NCI-H2081 (cell line): ENCODE data around the gene LRRIQ1.
A peak's percentile ranks its signal among the peaks of the same experiment; 100 is the strongest.

Source experiments
- DNase-seq, 2 experiments: peaks; one replicate each; lab custom pipeline; 2025; lab: John Stamatoyannopoulos, UW

LRRIQ1 gene

GRCh38 chr12:85060916-85061315 is 24.8 kb downstream of the LRRIQ1 start:
- DNase-seq: no peak

GRCh38 chr12:85065837-85066482 is 29.8 kb downstream of the LRRIQ1 start:
- no peak for DNase-seq

GRCh38 chr12:85072826-85073225 is 36.7 kb downstream of the LRRIQ1 start:
- no peak for DNase-seq

- peak; percentile 43 to 61 for DNase-seq
Observed at GRCh38 chr12:85076688-85077430, 40.7 kb downstream of the LRRIQ1 start.

GRCh38 chr12:85085066-85085465 is 48.9 kb downstream of the LRRIQ1 start:
- no peak for DNase-seq

GRCh38 chr12:85089792-85090191 is 53.6 kb downstream of the LRRIQ1 start:
- no peak for DNase-seq

GRCh38 chr12:85092814-85093370 is 56.7 kb downstream of the LRRIQ1 start:
- no peak for DNase-seq

GRCh38 chr12:85095501-85095900 is 59.4 kb downstream of the LRRIQ1 start:
- DNase-seq: no peak

- no peak for DNase-seq
Observed at GRCh38 chr12:85130646-85131045, 94.5 kb downstream of the LRRIQ1 start.

GRCh38 chr12:85138833-85139232 is 102.7 kb downstream of the LRRIQ1 start:
- no peak for DNase-seq

- no peak for DNase-seq
Observed at GRCh38 chr12:85147331-85147730, 111.2 kb downstream of the LRRIQ1 start.

- DNase-seq: no peak
Observed at GRCh38 chr12:85152311-85152729, 116.2 kb downstream of the LRRIQ1 start.

- DNase-seq: peak; percentile 29 to 43
Observed at GRCh38 chr12:85155791-85156190, 119.6 kb downstream of the LRRIQ1 start.

GRCh38 chr12:85156569-85156968 is 120.4 kb downstream of the LRRIQ1 start:
- DNase-seq: no peak

- DNase-seq: no peak
Observed at GRCh38 chr12:85157035-85157603, 121.0 kb downstream of the LRRIQ1 start.

- no peak for DNase-seq
Observed at GRCh38 chr12:85163752-85164321, 127.7 kb downstream of the LRRIQ1 start.

- no peak for DNase-seq
Observed at GRCh38 chr12:85179680-85180270, 143.6 kb downstream of the LRRIQ1 start.

GRCh38 chr12:85182699-85183098 is 146.5 kb downstream of the LRRIQ1 start:
- DNase-seq: no peak

GRCh38 chr12:85183855-85184254 is 147.7 kb downstream of the LRRIQ1 start:
- no peak for DNase-seq

- no peak for DNase-seq
Observed at GRCh38 chr12:85186236-85186635, 150.1 kb downstream of the LRRIQ1 start.

- no peak for DNase-seq
Observed at GRCh38 chr12:85188619-85189018, 152.5 kb downstream of the LRRIQ1 start.

GRCh38 chr12:85190728-85191127 is 154.6 kb downstream of the LRRIQ1 start:
- no peak for DNase-seq
